Measurements from ENCODE around the gene KLHDC4.

KLHDC4 gene

GRCh38 chr16:87677830-87678229 lies 88.0 kb downstream of the KLHDC4 start:
- TF ChIP-seq, protein P1, sequence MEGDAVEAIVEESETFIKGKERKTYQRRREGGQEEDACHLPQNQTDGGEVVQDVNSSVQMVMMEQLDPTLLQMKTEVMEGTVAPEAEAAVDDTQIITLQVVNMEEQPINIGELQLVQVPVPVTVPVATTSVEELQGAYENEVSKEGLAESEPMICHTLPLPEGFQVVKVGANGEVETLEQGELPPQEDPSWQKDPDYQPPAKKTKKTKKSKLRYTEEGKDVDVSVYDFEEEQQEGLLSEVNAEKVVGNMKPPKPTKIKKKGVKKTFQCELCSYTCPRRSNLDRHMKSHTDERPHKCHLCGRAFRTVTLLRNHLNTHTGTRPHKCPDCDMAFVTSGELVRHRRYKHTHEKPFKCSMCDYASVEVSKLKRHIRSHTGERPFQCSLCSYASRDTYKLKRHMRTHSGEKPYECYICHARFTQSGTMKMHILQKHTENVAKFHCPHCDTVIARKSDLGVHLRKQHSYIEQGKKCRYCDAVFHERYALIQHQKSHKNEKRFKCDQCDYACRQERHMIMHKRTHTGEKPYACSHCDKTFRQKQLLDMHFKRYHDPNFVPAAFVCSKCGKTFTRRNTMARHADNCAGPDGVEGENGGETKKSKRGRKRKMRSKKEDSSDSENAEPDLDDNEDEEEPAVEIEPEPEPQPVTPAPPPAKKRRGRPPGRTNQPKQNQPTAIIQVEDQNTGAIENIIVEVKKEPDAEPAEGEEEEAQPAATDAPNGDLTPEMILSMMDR (IDR thresholded peaks at IDR 0.05; ENCODE audit: low read depth, low read length), result no peak
- no peaks in the 10 kb centered on the region for H3K4me1 ChIP-seq
- H3K27me3 ChIP-seq, result no peaks in the 10 kb centered on the region
- H3K4me3 ChIP-seq (ENCODE audit: low read depth, low read length), result no peak overlapping the region
- no peaks in the 10 kb centered on the region for H3K9me3 ChIP-seq
- no peak for DNase-seq
- H3K36me3 ChIP-seq, result no peaks in the 10 kb centered on the region

DNA sequence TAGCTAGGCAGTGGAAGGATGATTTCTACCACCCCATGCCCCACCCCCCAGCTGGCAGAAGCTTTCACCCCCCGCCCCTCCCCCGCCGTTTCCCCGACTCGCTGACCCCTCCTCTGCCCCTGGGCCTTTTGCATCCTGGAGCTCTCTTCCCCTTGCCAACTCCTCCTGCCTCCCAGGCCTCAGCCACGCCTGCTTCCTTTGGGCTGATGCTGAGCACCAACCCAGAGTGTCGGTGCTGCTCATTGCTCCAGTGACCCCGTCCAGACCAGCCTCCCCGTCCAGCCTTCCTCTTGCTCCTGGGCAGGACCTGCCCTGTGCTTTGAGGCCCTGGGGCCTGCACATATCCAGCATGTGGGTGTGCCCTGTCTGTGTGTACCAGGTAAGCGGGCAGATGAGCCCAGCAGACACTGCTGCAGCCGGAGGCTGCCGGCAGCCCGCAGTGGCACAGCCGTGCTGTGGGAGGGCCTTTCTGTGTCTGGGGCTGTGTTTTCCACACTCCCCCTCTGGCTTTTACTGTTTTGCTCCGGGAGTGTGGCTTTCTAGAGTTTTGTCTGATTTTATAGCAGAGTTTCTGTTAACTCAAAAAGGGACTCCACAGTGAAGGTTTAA lies 90.6 kb downstream of the KLHDC4 start:
- Histone ChIP-seq H3K9me3 (no peaks in the 10 kb centered on the region), H3K36me3 (no peaks in the 10 kb centered on the region), H3K27me3 (no peaks in the 10 kb centered on the region), H3K4me3 (ENCODE audit: low read depth, low read length) (no peak overlapping the region), H3K4me1 (no peaks in the 10 kb centered on the region)
- TF ChIP-seq, protein P1 (IDR thresholded peaks at IDR 0.05; ENCODE audit: low read depth, low read length), result no peak
- DNase-seq, result peak; percentile 35

- TF ChIP-seq, protein P1 (IDR thresholded peaks at IDR 0.05; ENCODE audit: low read depth, low read length), result no peak
- Histone ChIP-seq H3K9me3 (no peaks in the 10 kb centered on the region), H3K4me3 (ENCODE audit: low read depth, low read length) (no peak overlapping the region), H3K27me3 (no peaks in the 10 kb centered on the region), H3K4me1 (no peaks in the 10 kb centered on the region), H3K36me3 (no peaks in the 10 kb centered on the region)
- no peak for DNase-seq
These were observed 91.4 kb downstream of the KLHDC4 start for GRCh38 chr16:87674419-87674818.

GRCh38 chr16:87671715-87672270 lies 94.0 kb downstream of the KLHDC4 start:
- TF ChIP-seq, protein P1 (IDR thresholded peaks at IDR 0.05; ENCODE audit: low read depth, low read length), result no peak
- Histone ChIP-seq H3K9me3 (no peaks in the 10 kb centered on the region), H3K4me3 (ENCODE audit: low read depth, low read length) (no peak overlapping the region), H3K27me3 (no peaks in the 10 kb centered on the region), H3K36me3 (no peaks in the 10 kb centered on the region), H3K4me1 (no peaks in the 10 kb centered on the region)
- DNase-seq, result no peak

- H3K9me3 ChIP-seq, result no peaks in the 10 kb centered on the region
- DNase-seq, result no peak
- no peaks in the 10 kb centered on the region for H3K4me1 ChIP-seq
- no peaks in the 10 kb centered on the region for H3K36me3 ChIP-seq
- no peaks in the 10 kb centered on the region for H3K27me3 ChIP-seq
- H3K4me3 ChIP-seq (ENCODE audit: low read depth, low read length), result no peak overlapping the region
- TF ChIP-seq, protein P1 (IDR thresholded peaks at IDR 0.05; ENCODE audit: low read depth, low read length), result no peak
These were observed 94.6 kb downstream of the KLHDC4 start for GRCh38 chr16:87671221-87671620.

DNA sequence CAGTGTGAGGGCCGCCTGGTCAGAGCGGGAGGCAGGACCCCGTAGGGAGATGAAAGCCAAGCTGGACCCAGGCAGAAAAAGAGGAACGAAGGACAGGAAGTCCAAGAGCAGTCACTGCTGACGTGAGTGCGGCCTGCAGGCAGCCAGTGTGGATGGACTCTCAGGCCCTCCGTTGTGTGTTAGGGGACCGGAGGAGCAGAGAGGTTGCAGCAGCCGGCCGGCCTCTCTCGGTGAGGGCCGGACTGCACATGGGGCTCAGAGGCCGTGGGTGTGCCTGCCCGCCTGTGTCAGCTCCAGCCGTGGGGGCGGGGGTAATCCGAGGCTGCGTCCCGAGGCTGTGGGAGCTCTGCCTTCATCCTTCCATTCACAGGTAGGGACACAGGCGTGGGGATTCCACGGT lies 96.1 kb downstream of the KLHDC4 start:
- no peak for DNase-seq
- no peaks in the 10 kb centered on the region for H3K36me3 ChIP-seq
- TF ChIP-seq, protein P1 (IDR thresholded peaks at IDR 0.05; ENCODE audit: low read depth, low read length), result no peak
- H3K4me3 ChIP-seq (ENCODE audit: low read depth, low read length), result no peak overlapping the region
- H3K27me3 ChIP-seq, result no peaks in the 10 kb centered on the region
- no peaks in the 10 kb centered on the region for H3K9me3 ChIP-seq
- H3K4me1 ChIP-seq, result no peaks in the 10 kb centered on the region
